Lower leg skin (tissue), 3 donors: ENCODE data around the gene TXNDC15.

Source experiments
- CTCF ChIP-seq, 3 donors: fragments of 450-650 bp; IDR thresholded peaks; one replicate each; pipeline ENCODE4 v1.5.1; 2016; ENCODE audit warnings: antibody characterized with exemption in 3 of 3, mild to moderate bottlenecking in 3 of 3, moderate library complexity in 2 of 3
- POLR2A ChIP-seq, 2 donors: fragments of 450-650 bp; IDR thresholded peaks; one replicate each; pipeline ENCODE4 v1.6.1; 2016 to 2017; ENCODE audit warnings: antibody characterized with exemption in 2 of 2, mild to moderate bottlenecking in 1 of 2, moderate library complexity in 1 of 2

DNA sequence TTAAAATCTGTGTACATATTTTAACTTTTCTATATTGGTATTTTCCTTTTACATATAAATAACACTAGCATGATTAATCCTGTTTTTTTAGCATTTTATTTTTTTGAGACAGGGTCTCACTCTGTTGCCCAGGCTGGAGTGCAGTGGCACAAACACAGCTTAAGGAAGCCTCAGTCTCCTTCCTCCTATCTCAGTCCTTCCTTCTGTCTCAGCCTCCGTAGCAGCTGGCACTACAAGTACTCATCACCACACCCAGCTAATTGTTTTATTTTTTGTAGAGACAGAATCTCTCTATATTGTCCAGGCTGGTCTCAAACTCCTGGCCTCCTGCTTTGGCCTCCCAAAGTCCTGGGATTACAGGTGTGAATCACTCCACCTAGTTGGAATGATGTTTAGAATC is 29.9 kb upstream of the TXNDC15 start:
- TF ChIP-seq CTCF (IDR thresholded peaks at IDR 0.05) (no peak), POLR2A (IDR thresholded peaks at IDR 0.05) (no peak)
